CD14-positive monocyte (primary cell): ENCODE data around the gene BRAT1. TPM values are rescaled to one million over a fixed set of nuclear protein-coding genes. Genes with fewer than 3 reads are reported as not detected.
A peak's percentile ranks its signal among the peaks of the same experiment; 100 is the strongest.

Experiments
- DNase-seq, 3 donors: peaks; one replicate each; pipeline ENCODE4 v3.0.0-alpha.2; 2011 to 2022
- H2AFZ ChIP-seq: 2 replicates; pipeline ENCODE4 v1.6.0; 2012; ENCODE audit warnings: mild to moderate bottlenecking, low read depth, low read length, inconsistent platforms; ENCODE audit not compliant: insufficient read depth, poor library complexity, severe bottlenecking
- H3K27ac ChIP-seq, 2 donors: 1 replicate in 1 of 2; 2 replicates in 1 of 2; pipeline ENCODE4 v1.5.1; 2012 to 2013; ENCODE audit warnings: low read length in 2 of 2, control low read depth in 1 of 2, inconsistent platforms in 1 of 2, low read depth in 1 of 2, mild to moderate bottlenecking in 1 of 2
- H3K27me3 ChIP-seq, 2 donors: one replicate each; pipeline versions ENCODE4 v1.6.0 to v1.6.1; 2011 to 2013; ENCODE audit warnings: low read length in 2 of 2; ENCODE audit not compliant: control insufficient read depth in 2 of 2, insufficient read depth in 2 of 2
- H3K36me3 ChIP-seq, 2 donors: replicated peaks in 1 of 2; 1 replicate in 1 of 2; 2 replicates in 1 of 2; pipeline versions ENCODE4 v1.5.1 to v1.6.1; 2012 to 2013; ENCODE audit warnings: low read length in 2 of 2, control low read depth in 1 of 2, inconsistent platforms in 1 of 2, mild to moderate bottlenecking in 1 of 2; ENCODE audit not compliant: insufficient read depth in 2 of 2, control insufficient read depth in 1 of 2
- H3K4me1 ChIP-seq, 2 donors: 1 replicate in 1 of 2; 2 replicates in 1 of 2; pipeline versions ENCODE4 v1.5.1 to v1.6.1; 2012 to 2013; ENCODE audit warnings: low read length in 2 of 2, control low read depth in 1 of 2, inconsistent platforms in 1 of 2, mild to moderate bottlenecking in 1 of 2, moderate library complexity in 1 of 2; ENCODE audit not compliant: insufficient read depth in 2 of 2, control insufficient read depth in 1 of 2
- H3K4me2 ChIP-seq: replicated peaks from 2 replicates; pipeline ENCODE3; 2012; ENCODE audit warnings: low read length, moderate library complexity, mild to moderate bottlenecking; ENCODE audit not compliant: poor library complexity, severe bottlenecking; ENCODE audit errors: extremely low read depth
- H3K4me3 ChIP-seq, 3 experiments: fragments of 200-600 bp in 1 of 3; sonication (generic) in 1 of 3; replicated peaks in 1 of 3; 1 replicate in 2 of 3; 2 replicates in 1 of 3; pipeline ENCODE4 v1.5.1; 2011 to 2013; ENCODE audit warnings: low read length in 3 of 3, mild to moderate bottlenecking in 3 of 3, control low read depth in 2 of 3, low read depth in 2 of 3, inconsistent platforms in 1 of 3, moderate library complexity in 1 of 3
- H3K79me2 ChIP-seq: 2 replicates; pipeline ENCODE4 v1.6.0; 2012; ENCODE audit warnings: mild to moderate bottlenecking, control low read depth, inconsistent platforms, low read length, moderate library complexity; ENCODE audit not compliant: insufficient read depth
- H3K9ac ChIP-seq: 2 replicates; pipeline ENCODE4 v1.6.0; 2017; ENCODE audit warnings: low read length, mild to moderate bottlenecking; ENCODE audit not compliant: insufficient read depth, poor library complexity, severe bottlenecking
- H3K9me3 ChIP-seq, 2 donors: replicated peaks in 1 of 2; 1 replicate in 1 of 2; 2 replicates in 1 of 2; pipeline versions ENCODE4 v1.5.1 to v1.6.1; 2012 to 2013; ENCODE audit warnings: low read length in 2 of 2, control low read depth in 1 of 2; ENCODE audit not compliant: control insufficient read depth in 1 of 2, insufficient read depth in 1 of 2
- H4K20me1 ChIP-seq: 2 replicates; pipeline ENCODE4 v1.6.0; 2012; ENCODE audit warnings: mild to moderate bottlenecking, low read length, control low read depth, moderate library complexity; ENCODE audit not compliant: insufficient read depth
- H3K27ac Mint-ChIP-seq, 7 donors: one replicate each; pipeline ENCODE4 v1.8.0; 2020; ENCODE audit warnings: mild to moderate bottlenecking in 7 of 7, mixed read lengths in 7 of 7, moderate library complexity in 6 of 7, inconsistent platforms in 2 of 7
- H3K27me3 Mint-ChIP-seq, 3 donors: one replicate each; pipeline ENCODE4 v1.8.0; 2021 to 2022; ENCODE audit warnings: low read depth in 3 of 3, mild to moderate bottlenecking in 3 of 3, mixed read lengths in 3 of 3, moderate library complexity in 3 of 3, inconsistent platforms in 1 of 3
- H3K36me3 Mint-ChIP-seq, 2 donors: one replicate each; pipeline ENCODE4 v1.8.0; 2020; ENCODE audit warnings: mixed read lengths in 2 of 2, inconsistent platforms in 1 of 2, mild to moderate bottlenecking in 1 of 2
- H3K4me1 Mint-ChIP-seq: one replicate; pipeline ENCODE4 v1.8.0; 2020; ENCODE audit warnings: mild to moderate bottlenecking, mixed read lengths
- H3K4me3 Mint-ChIP-seq, 2 donors: one replicate each; pipeline ENCODE4 v1.8.0; 2020; ENCODE audit warnings: mild to moderate bottlenecking in 2 of 2, mixed read lengths in 2 of 2, moderate library complexity in 1 of 2
- H3K9me3 Mint-ChIP-seq, 7 donors: one replicate each; pipeline ENCODE4 v1.8.0; 2020 to 2022; ENCODE audit warnings: mixed read lengths in 7 of 7, mild to moderate bottlenecking in 6 of 7, moderate library complexity in 6 of 7, inconsistent platforms in 2 of 7
- WGBS: methylation state at CpG from one replicate; pipeline ENCODE4 v1.1.5; 2013; ENCODE audit warnings: missing lambda C conversion rate; ENCODE audit not compliant: insufficient coverage; 5-methylcytosine and 5-hydroxymethylcytosine counted together
- intact Hi-C, 2 donors: fragments of 100-400 bp; cut with micrococcal nuclease; formaldehyde crosslinking; loops; one replicate each; pipeline versions ENCODE4 v1.15.0 to v1.15.1; 2023
- polyA plus RNA-seq, 3 donors: library from polyadenylated mRNA; depleted of rRNA in 1 of 3; unstranded in 2 of 3; stranded (reverse) in 1 of 3; fragments of 300-500 nt in 2 of 3; fragments of >200 nt in 1 of 3; fragmentation: Illumina TruSeq in 2 of 3; gene quantifications; 1 replicate in 2 of 3; 2 replicates in 1 of 3; pipeline ENCODE4 v1.2.3, GENCODE V29; 2012 to 2021
- TF ChIP-seq, protein P1 (sequence below): fragments of 200-600 bp; IDR thresholded peaks from one replicate; pipeline ENCODE4 v1.8.0; 2022; ENCODE audit warnings: antibody characterized with exemption, mild to moderate bottlenecking

BRAT1 gene
- polyA plus RNA-seq, 3 donors: 31.6 to 34.2 (median 32.5) TPM

DNA sequence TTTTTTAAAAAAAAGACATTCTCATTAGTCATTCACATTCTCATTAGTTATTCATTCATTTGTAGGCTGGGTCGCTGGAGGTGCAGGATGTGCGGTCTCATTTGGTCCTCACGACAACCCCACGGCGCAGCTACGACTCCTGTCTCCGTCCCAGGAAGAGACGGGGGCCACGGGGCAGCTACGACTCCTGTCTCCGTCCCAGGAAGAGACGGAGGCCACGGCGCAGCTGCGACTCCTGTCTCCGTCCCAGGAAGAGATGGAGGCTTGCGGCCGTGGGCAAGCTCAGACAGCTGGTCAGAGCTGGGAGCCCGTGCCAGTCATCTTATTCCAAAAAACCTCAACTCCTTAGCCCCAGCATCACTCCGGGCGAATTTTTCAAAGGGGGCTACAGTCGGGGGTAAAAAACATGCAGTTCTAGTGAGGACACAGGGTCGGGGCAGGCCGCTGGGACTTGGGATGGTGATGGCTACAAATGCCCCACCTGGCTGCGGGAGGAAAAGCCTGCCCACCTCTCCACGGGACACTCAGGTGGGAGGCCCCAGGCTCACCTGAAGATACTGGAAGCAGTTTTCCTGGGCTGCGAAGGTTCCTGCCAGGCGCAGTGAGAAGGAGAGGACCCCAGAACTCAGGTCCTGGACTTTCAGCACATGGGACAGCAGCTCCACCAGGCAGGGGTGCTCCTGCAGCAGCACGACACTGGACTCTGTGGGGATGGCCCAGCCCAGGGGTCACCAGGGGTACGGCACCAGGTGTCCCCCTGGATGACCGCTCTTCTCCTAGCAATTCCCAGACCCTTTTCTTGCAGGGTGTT lies 8.3 kb downstream of the BRAT1 start:
- TF ChIP-seq, protein P1, sequence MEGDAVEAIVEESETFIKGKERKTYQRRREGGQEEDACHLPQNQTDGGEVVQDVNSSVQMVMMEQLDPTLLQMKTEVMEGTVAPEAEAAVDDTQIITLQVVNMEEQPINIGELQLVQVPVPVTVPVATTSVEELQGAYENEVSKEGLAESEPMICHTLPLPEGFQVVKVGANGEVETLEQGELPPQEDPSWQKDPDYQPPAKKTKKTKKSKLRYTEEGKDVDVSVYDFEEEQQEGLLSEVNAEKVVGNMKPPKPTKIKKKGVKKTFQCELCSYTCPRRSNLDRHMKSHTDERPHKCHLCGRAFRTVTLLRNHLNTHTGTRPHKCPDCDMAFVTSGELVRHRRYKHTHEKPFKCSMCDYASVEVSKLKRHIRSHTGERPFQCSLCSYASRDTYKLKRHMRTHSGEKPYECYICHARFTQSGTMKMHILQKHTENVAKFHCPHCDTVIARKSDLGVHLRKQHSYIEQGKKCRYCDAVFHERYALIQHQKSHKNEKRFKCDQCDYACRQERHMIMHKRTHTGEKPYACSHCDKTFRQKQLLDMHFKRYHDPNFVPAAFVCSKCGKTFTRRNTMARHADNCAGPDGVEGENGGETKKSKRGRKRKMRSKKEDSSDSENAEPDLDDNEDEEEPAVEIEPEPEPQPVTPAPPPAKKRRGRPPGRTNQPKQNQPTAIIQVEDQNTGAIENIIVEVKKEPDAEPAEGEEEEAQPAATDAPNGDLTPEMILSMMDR: no peak
- H4K20me1 ChIP-seq: peaks cover 41% of the 10 kb centered on the region
- Mint-ChIP-seq H3K4me3 (no peak overlapping the region), H3K27me3 (peaks cover 0 to 2% (median 1%) of the 10 kb centered on the region in 3 donors), H3K36me3 (peaks cover 51 to 95% of the 10 kb centered on the region in 2 donors), H3K4me1 (peaks cover 15% of the 10 kb centered on the region), H3K9me3 (no peaks in the 10 kb centered on the region), H3K27ac (peak overlapping the region in 2 of 7 donors; percentile 25 to 60)
- H3K4me1 ChIP-seq: peaks cover 3 to 11% of the 10 kb centered on the region in 2 donors
- H3K27me3 ChIP-seq: no peaks in the 10 kb centered on the region
- H3K36me3 ChIP-seq: peaks cover 68 to 80% of the 10 kb centered on the region in 2 donors
- H3K27ac ChIP-seq: no peak overlapping the region
- no peaks in the 10 kb centered on the region for H3K9me3 ChIP-seq
- H3K4me2 ChIP-seq: no peak overlapping the region
- peaks cover 20% of the 10 kb centered on the region for H3K79me2 ChIP-seq
- H3K4me3 ChIP-seq: no peak overlapping the region
- intact Hi-C loops: no loop called here
- no peak overlapping the region for H2AFZ ChIP-seq
- H3K9ac ChIP-seq: no peak overlapping the region
- WGBS: over 99% methylated on average over 25 of the region's 31 CpGs
- no peak for DNase-seq

DNA sequence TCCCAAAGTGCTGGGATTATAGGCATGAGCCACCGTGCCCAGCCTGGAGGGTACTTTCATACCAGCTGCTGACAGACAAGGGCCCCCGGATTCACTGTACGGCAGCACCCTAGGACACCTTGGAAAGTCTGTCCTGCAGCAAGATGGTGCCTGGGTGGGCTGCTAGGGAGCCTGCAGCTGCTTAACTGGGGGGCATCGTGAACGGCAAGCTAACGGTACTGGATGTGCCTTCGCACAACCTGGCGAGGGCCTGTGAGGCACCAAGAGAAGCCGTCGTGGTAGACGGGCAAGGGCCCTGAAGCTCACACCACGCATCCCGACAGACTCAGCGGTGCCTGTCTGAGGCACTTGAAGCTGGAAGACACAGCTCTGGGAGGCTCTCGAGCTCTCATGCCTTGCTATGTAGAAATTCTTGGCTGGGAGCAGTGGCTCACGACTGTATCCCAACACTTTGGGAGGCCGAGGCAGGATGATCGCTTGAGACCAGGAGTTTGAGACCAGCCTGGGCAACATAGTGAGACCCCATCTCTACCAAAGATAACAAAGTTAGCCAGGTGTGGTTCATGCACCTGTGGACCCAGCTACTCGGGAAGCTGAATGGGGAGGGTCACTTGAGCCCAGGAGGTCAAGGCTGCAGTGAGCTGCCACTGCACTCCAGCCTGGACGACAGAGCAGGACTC lies 9.4 kb downstream of the BRAT1 start:
- intact Hi-C loops: no loop called here
- no peak overlapping the region for H3K9ac ChIP-seq
- no peak overlapping the region for H3K4me2 ChIP-seq
- DNase-seq: peak in 1 of 3 donors; percentile 2
- no peaks in the 10 kb centered on the region for H3K27me3 ChIP-seq
- 98% methylated on average over 17 of the region's 20 CpGs for WGBS
- no peak overlapping the region for H3K4me3 ChIP-seq
- H3K4me3 Mint-ChIP-seq: no peak overlapping the region
- peaks cover 14% of the 10 kb centered on the region for H3K79me2 ChIP-seq
- peak overlapping the region in 2 of 7 donors; percentile 41 to 60 for H3K27ac Mint-ChIP-seq
- H3K4me1 Mint-ChIP-seq: peaks cover 15% of the 10 kb centered on the region
- H3K36me3 ChIP-seq: peaks cover 74 to 87% of the 10 kb centered on the region in 2 donors
- peaks cover 50 to 97% of the 10 kb centered on the region in 2 donors for H3K36me3 Mint-ChIP-seq
- no peak overlapping the region for H2AFZ ChIP-seq
- no peaks in the 10 kb centered on the region for H3K9me3 Mint-ChIP-seq
- H4K20me1 ChIP-seq: peaks cover 46% of the 10 kb centered on the region
- no peak overlapping the region for H3K27ac ChIP-seq
- H3K4me1 ChIP-seq: peaks cover 3 to 11% of the 10 kb centered on the region in 2 donors
- no peaks in the 10 kb centered on the region for H3K9me3 ChIP-seq
- peaks cover 0 to 2% (median 1%) of the 10 kb centered on the region in 3 donors for H3K27me3 Mint-ChIP-seq
- TF ChIP-seq, protein P1: no peak
